Measurements from ENCODE around the gene KIAA1328.

KIAA1328 gene

DNA sequence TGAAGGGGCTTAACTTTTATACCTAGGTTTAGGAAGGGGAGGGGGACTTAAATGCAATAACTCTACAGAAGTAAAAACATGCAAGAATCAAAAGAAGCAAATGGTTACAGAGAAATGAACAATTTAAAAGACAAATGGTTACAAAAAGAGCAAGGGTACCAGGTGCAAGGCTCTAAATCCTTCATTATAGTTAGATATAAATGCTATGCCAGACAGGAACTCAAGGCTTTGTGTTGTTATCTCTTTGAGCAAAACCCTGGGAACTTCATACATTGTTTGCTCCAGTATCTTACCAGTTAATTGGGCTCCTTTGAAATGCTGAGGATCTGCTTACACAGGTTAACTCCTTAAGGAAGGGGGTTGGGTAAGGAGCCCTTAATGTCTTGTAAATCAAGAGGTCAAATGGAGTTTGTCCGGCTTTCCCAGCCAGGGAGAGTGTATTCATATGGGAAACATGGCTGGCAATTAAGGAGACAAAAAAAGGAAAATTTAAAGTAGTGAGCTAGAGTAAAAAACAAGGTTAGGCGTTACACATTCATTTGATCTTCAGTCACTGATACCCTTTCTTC lies 389.2 kb downstream of the KIAA1328 start:
- no peak for DNase-seq (ENCODE audit: low read depth in 2 of 2)

DNA sequence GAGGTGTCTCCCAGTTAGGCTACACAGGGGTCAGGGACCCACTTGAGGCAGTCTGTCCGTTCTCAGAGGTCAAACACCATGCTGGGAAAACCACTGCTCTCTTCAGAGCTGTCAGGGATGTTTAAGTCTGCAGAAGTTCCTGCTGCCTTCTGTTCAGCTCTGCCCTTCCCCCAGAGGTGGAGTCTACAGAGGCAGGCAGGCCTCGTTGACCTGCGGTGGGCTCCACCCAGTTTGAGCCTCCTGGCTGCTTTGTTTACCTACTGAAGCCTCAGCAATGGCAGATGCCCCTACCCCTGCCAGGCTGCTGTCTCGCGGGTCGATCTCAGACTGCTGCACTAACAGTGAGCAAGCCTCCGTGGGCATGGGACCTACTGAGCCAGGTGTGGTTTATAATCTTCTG lies 390.3 kb downstream of the KIAA1328 start:
- no peak for DNase-seq (ENCODE audit: low read depth in 2 of 2)

DNA sequence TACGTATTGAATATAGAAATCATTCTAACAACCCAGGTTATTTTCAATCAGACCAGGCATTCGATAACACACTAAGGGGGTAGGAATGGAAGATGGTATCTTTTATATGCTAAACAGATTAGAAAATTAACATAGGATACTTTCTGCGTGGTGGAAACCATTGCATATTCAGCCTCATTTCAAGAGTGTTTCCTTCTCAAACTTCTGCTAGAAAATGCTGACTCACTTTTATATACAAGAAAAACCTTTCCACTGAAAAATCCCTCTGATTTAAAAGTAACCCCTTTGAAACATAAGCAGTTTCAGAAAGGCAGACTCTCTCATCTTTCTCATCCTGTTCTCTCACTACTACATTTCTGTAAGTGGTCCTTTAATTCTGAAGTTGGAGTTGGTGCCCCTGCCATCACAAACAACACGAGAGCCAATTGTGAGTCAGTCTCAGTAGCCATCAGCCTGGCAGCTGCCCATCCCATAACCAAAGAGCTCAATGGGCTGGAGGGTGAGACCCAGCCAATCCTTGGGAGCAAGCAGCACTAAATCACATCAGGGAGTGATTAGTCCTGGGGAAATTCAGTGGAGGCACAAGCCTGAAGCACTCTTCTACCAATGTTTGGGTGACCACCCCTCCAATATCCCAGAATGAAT lies 393.5 kb downstream of the KIAA1328 start:
- DNase-seq (ENCODE audit: low read depth in 2 of 2) = no peak

DNA sequence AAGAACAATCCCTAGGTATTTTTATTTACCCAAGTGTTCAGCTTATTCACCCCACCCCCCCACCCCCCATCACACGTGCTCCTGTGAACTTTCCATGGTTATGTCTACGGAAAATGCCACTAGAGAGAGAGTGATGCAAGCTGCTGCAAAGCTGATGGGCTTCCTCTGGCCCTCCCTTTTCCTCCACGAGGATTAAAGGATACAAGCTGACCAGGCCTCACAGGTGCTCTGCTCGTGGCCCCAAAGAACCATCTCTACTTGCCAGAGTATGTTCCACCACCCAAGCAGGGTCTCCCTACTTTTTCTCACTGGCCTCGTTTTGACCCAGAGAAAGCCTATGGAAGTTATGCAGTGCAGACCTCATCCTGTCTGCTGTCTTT lies 394.1 kb downstream of the KIAA1328 start:
- no peak for DNase-seq (ENCODE audit: low read depth in 2 of 2)

DNA sequence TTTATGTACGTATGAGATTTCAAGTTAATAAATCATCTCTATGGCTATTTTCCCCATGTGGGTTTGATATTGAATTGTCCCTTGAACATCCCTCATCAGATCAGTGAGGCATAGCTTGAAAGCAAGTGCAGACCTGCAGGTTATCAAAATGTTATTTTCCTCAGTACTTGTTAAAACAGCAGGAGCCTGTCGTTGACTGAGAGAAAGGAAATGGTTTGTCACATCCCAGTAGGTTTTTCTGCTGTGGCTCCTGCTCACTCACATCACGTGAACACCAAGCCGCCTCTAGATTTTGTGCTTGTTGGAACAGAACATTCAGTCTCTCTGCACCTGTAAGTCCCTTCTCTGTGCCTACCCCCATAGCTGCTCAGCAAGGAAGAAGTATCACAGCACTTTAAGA lies 396.4 kb downstream of the KIAA1328 start:
- no peak for DNase-seq (ENCODE audit: low read depth in 2 of 2)

DNA sequence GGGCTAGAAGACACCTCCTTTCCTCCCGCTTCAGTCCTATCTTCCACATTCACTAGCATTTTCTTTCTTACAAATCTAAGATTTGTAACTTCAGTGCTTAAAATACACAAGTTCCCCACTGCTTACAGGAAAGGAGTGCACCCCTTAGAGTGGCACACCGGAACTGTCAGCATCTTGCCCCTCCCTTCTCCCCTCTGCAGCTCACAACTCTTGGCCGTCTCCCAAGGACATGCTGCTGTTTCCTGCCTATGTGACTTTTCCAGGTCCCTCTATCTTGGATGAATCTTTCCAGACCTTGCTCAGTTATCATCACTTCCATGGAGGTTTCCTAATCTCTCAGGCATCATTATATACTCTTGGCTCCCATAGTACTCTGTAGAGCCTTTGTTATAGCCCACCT lies 401.8 kb downstream of the KIAA1328 start:
- DNase-seq (ENCODE audit: low read depth in 2 of 2) = no peak

DNA sequence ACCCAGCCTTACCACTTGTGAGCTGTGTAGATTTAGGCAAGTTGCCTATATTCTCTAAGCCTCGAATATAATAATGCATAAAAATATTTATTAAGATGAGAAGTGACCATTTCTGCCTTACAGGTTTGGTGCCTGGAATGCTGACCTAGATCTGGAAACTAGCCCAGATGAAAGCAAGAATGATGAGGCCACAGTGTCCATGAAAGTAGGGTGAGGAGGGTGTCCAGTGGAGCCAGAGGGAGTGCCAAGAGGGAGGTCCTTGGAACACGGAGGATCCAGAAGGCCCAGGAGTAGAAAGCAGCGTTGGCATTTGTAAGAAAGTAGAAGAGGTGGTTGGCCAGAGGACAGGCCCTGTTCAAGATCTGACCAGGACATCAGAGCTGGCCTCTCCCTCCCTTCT lies 402.3 kb downstream of the KIAA1328 start:
- no peak for DNase-seq (ENCODE audit: low read depth in 2 of 2)

DNA sequence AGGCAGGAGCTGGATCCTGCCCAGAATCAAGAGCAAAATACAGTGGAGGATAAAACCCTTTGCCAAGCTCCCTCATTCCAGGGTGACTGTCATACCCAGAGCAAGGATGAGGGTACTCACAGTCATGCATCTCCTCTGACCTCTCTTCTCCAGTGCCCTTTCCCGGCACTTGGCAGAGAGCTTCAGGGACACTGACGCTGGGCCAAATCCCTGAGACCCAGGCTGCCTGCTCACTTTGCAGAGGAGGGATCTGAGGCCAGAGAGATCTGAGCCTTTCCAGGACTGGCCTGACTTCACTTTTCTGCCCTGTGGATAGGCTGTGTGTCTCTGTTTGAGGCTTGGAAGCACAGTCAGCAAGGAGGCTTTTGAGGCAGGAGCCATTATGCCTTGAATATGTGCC lies 406.7 kb downstream of the KIAA1328 start:
- DNase-seq (ENCODE audit: low read depth in 2 of 2) = no peak

DNA sequence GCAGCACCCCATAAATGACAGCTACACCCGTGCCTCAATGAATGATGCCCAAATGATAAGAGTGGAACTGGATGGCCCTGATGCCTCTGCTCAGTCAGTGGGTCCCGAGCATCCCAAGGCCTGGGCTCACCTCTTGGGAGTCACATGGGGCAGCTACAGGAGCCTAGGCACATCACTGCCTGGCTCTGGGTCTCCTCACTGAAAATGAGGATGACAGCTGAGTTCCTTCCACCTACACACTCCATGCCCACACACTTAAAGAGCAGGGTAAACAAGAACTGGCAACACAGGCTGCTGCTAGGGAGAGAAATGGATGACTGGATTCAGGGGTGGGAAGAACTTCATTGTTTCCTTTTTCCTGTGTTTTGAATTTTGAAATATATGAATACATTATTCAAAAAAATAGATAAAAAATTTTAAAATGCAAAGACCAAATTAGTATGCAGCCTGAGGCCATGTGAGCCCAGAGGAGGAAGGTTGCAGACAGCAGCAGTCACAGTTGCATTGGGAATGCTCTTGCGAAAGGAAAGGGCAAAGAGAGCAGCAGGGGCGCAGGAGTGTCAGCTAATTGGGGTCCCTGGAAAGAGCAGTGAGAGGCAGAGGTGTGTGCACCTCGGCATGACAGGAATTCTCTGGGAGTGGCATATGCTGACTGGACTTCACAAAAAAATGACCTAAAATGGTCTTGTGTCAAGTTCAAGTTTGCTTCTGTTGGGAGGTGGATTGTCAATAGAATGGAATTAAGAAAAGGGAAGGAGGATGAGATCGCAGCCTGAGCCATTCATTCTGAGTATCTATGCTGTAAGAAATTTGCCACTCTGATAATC lies 409.6 kb downstream of the KIAA1328 start:
- DNase-seq (ENCODE audit: low read depth in 2 of 2) = no peak

DNA sequence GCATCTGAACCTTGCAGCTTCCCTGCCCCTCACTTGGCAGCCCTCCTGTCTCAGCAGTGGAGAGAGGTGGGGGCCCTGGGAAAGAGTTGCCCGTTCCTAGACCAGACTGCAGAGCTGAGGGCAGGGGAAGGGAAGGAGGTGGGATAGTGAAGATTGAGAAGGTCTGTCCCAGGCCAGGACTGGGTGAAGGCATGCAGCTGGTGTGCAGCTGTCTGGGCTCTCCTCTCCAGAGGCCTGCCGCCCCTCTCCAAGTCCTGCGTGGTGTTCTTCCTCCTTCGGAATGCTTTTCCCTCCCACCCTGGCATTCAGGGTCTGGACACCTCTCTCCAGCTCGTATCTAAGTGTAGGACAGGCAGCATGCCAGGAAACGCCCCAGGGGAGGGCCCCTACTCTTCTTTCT lies 413.2 kb downstream of the KIAA1328 start:
- no peak for DNase-seq (ENCODE audit: low read depth in 2 of 2)

DNA sequence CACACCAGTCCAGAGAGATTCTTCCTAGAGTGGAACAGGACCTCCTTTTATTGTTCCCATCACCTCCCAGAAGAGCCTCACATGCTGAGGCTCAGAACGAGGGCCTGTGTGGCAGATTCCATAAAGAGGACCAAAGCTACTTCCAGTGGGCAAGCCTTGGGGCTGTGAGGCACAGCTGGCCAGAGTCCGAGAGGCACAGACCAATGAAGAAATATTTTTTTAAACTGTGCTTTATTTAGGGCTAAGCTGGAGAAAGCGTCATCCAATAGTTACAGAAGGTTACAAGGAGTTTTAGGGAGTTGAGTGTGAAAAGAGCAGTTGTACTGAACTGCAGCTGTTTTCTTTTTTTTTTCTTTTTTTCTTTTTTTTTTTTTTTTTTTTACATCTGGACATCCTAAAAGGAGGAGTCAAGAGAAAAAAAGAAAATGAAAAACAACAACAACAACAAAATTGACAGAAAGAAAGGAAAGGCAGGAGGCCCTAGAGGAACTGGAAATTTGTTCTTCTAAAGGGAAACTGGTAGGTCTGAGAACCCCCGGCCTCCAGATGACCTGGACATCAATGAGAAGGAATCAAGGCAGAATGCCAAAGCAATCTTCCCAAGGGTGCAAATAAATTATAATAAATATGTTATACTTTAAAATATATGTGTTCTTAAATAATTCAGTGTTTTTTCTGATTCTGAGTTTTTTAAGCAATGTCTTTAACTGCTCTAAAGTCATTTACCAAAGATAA lies 414.1 kb downstream of the KIAA1328 start:
- DNase-seq (ENCODE audit: low read depth in 2 of 2) = no peak

DNA sequence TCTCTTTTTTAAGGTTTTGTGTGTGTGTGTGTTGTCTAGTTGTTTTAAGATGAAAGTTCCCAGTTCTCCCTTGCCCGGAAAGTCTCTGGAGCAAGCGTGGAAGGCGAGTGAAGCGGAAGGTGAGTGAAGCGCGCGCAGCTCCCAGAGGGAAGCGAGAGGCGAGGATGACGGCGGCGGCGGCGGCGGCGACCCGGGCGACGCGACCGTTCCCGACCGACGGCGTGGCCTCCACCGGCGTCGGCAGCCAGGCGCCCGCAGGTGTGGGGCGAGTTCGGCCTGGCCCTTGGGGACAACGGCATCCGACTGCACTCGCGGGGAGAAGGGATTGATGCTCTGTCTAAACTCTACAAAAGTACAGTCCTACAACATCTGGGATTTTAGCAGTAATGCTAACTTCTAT lies 414.8 kb downstream of the KIAA1328 start:
- no peak for DNase-seq (ENCODE audit: low read depth in 2 of 2)

DNA sequence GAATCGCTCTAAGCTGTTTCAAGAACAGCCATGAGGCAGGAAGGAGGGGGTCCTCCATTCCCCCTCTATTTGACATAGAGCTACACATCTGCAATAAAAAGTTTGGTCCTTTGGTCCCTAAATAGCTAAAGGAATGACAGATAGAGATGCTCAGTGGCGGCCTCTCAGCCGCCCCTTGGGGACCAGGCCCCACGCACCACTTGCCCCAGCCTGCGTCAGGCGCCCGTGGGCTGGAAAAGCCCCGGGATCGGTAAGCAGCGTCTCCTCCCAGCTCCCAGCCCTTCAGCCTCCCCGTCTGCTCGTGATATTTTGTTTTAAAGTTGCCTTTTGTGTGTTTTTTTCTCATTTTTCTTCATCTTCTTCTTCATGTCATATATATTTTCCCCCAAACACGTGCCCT lies 415.7 kb downstream of the KIAA1328 start:
- DNase-seq (ENCODE audit: low read depth in 2 of 2) = no peak

DNA sequence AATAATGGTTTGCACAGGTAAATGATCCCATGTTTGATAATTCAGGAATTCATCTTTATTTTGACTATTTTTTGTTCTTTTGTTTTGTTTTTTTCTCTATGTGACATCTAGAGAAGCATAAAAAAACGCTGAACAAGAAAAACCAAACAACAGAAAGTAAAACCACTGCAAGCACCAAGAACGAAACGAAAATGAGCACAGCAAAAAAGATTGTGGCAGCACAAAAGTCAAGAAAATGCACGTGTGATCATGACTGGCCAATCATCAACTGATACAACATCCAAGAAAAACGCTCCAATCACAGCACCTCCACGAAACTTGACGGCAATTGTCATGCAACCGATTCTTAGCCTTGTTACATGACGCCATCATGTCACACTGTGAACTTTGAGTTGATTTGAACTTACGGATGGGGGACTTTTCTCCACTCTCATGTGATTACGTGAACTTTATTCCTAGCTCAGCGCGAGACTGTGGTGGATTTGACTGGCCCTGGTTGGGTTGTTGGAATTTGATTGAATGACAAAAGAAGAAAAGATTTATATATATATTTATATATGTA lies 417.9 kb downstream of the KIAA1328 start:
- DNase-seq (ENCODE audit: low read depth in 2 of 2) = no peak

DNA sequence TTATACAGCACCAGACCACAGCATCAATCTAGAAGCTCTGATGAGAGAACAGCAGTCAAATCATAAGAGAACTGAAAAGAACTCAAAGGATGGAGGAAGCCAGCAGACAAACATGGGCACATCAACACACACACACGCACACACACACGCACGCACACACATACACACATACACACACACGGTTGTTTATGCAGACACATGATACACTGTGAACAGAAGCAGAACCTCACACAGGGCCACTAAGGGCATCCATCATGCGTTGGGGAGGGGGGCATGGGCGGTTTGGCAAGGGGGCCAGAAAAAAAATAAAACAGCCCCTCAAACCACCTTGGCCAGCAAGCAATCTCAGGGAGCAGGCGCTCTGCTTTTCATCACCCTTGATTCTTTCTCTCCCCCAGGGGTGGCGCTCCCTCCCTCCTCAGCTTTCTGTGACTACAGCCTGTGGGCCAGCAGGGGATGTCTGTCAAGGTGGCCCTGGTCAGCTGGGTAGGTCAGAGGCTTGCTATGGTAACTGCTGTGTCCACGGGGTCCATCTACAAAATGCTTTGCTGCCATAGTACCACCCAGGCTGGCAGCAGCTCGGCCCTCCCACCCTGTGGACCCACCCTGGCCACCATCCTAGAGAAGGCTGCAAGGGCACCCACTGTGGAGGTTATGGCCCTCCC lies 418.7 kb downstream of the KIAA1328 start:
- no peak for DNase-seq (ENCODE audit: low read depth in 2 of 2)

DNA sequence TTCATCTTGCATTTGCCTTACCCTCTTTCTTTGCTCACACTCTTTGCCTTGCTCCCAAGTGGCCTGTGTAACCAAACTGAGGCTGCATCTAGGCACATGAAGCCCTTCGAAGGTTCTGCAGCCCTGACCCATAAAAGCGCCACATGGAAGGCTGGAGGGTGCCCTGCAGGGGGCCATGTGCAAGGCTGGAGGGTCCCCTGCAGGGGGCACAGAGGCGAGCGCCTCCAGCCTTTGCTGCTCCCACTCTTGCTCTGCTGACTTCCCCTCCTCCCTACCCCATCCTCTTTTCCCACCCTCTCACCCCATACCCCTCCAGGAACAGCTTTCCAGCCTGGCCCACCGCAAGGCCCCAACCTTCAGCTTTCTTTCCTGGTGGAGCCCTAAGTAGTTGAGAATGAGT lies 419.4 kb downstream of the KIAA1328 start:
- no peak for DNase-seq (ENCODE audit: low read depth in 2 of 2)

DNA sequence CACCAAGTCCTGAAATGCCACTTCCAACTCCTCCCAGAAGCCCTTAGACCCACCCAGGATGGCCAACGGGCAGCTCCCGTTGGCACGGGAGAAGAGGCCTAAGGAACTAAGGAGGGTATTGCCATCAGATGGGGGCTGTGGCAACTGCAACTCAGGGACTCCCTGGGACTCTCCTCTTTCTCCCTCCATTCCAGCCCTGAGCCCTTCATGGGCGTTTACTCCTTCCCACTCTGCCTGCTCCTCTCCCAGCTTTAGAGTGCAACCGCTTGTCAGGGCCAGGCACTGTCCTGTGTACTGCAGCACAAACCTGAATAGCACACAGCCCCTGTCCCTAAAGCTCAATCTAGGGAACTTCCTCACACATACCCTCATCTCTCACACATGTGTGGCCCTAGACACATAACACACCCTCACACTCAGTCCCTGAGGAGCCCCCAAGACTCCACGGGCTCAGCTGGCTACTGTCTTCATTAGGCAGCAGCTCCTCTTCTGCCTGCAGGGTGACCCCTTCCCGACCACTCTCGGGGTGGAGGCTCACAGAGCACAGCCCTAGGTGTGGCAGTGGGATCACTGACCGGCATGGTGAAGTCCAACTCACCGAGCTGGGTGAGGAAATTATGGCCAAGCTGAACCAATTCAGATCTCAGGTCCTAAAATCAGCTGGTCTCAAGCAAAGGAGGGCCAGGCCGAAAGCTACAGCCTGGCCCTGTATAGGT lies 420.4 kb downstream of the KIAA1328 start:
- no peak for DNase-seq (ENCODE audit: low read depth in 2 of 2)

DNA sequence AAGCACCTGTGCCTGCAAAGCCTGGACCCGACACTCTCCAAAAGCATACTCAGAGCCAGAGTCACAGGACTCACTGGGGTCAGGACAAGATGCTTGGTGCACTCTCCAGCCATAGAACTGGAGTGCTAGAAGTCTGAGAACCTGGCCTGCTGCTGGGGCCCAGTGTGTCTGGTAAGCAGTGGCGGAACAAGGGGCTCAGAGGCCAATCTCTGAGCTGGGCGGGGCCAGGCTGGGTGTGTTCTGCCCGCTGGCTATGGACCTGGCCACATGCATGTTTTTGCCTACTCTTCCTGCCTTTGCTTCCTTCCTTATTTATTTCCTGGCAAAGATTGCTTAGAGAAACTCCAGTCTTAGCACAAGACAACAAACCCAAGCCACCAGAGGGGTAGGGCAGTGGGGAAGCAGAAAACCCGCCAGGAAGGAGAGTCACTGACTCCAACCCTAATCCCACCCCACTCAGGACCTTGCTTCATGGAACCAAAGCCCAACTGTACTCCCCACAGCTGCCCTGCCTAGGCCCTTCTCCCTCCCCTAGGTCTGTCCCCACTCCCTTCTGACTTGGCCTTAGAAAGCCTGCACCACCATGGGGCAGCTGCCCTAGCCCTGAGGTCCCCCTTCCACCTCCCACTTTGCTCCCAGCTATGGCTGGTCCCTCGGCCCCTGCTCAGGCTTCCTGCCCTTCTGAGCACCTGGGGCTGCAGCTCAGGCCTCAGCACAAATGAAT lies 421.1 kb downstream of the KIAA1328 start:
- DNase-seq (ENCODE audit: low read depth in 2 of 2) = no peak

DNA sequence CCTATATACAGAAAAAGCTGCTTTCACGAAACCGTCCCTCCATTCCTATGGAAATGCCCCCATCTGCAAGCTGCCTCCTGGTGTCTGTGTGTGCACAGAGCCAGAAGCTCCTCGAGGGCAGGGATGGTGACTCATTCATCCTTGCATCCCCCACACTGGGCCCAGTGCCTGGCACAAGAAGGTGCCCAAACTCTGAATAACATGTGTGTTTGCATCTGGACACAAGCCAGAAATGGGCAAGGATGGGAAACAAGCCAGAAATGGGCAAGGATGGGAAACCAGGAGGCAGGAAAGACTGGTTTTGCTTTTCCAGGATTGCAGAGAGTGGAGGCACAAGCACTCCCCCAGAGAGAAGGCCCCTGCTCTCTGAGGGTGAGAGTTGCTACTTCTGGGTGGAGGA lies 422.8 kb downstream of the KIAA1328 start:
- no peak for DNase-seq (ENCODE audit: low read depth in 2 of 2)

DNA sequence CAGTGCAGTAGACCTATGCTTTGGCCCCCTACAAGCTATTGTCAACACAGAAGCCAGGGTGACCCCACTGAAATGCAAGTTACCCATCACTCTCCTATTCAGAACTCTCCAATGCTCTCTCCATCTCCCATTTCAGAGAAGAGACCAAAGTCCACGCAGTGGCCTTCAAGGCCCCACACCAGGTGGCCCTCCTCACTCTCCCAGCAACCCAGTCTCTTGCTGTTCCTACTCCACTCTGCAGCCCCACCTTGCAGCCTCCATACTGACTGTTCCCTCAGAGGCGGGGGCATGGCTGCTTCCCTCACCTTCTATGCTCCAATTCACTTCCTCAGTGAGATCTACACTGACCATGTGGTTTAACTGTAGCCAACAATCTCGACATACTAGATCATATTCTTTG lies 423.4 kb downstream of the KIAA1328 start:
- no peak for DNase-seq (ENCODE audit: low read depth in 2 of 2)
